NB4 (cell line): ENCODE measurements around the gene KLK8.
"Not testable (repeated sequence)": the region's sequence is repeated elsewhere in the genome, so short reads cannot be mapped to it uniquely, and the experiment has no call there.

Experiments
- DNase-seq: peaks from one replicate; pipeline ENCODE4 v3.0.0; 2010; ENCODE audit warnings: low read depth
- H3K4me3 ChIP-seq: one replicate; pipeline ENCODE4 v1.5.1; 2011; ENCODE audit warnings: mild to moderate bottlenecking, low read depth, low read length, moderate library complexity
- MYC ChIP-seq: IDR thresholded peaks from 2 replicates; pipeline ENCODE4 v1.6.1; 2011; ENCODE audit warnings: low read depth, low read length
- POLR2A ChIP-seq: IDR thresholded peaks from 2 replicates; pipeline ENCODE4 v1.6.1; 2011; ENCODE audit warnings: mild to moderate bottlenecking; ENCODE audit not compliant: insufficient read length; ENCODE audit errors: extremely low read depth
- TF ChIP-seq, protein P1 (sequence below): IDR thresholded peaks from one replicate; pipeline ENCODE4 v1.5.1; 2012; ENCODE audit warnings: low read depth, low read length
- TF ChIP-seq, protein P2 (sequence below): IDR thresholded peaks from 2 replicates; pipeline ENCODE4 v1.6.1; 2011; ENCODE audit warnings: low read depth, low read length

The KLK8 gene

DNA sequence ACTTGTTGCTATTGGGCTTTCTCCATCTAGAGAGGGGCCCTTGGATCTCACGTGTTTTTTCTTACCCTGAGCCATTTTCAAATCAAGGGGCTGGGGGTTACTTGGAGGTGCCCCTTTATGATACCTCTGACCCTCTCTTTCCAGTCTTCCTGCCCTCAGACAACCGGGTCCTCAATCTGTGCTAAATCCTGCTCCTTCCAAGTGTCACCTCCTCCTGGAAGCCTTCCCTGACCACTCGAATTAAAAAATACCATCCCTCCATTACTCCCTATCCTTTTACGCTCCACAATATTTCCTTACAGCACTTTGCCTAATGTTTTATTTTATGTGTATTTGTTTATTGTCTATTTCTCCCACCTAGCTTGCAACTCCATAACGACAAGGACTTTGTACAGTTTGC lies 3.3 kb downstream of the KLK8 start:
- no peak for TF ChIP-seq POLR2A
- H3K4me3 ChIP-seq: no peak overlapping the region
- no peak for DNase-seq

DNA sequence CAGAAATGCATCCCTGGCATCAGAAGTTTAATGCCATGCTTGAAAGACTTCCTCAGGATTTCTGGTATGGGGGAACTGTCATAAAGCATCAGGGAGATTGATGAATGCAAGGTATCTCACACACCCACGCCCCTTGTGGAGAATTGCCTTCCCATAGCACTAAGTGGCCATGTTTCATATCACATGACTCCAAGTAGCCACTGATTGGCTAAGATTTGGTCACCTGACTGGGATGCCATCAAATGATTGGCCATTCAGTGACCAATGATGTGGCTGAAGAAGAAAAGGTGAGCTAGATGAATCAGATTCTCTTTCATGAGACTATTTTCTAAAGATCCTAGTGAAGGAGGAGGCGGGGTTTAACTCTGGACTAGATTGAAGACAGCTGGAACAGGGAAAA lies 7.3 kb downstream of the KLK8 start:
- H3K4me3 ChIP-seq: no peak overlapping the region
- peak; percentile 22 for DNase-seq
- TF ChIP-seq, protein P1, sequence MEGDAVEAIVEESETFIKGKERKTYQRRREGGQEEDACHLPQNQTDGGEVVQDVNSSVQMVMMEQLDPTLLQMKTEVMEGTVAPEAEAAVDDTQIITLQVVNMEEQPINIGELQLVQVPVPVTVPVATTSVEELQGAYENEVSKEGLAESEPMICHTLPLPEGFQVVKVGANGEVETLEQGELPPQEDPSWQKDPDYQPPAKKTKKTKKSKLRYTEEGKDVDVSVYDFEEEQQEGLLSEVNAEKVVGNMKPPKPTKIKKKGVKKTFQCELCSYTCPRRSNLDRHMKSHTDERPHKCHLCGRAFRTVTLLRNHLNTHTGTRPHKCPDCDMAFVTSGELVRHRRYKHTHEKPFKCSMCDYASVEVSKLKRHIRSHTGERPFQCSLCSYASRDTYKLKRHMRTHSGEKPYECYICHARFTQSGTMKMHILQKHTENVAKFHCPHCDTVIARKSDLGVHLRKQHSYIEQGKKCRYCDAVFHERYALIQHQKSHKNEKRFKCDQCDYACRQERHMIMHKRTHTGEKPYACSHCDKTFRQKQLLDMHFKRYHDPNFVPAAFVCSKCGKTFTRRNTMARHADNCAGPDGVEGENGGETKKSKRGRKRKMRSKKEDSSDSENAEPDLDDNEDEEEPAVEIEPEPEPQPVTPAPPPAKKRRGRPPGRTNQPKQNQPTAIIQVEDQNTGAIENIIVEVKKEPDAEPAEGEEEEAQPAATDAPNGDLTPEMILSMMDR: no peak
- TF ChIP-seq, protein P2, sequence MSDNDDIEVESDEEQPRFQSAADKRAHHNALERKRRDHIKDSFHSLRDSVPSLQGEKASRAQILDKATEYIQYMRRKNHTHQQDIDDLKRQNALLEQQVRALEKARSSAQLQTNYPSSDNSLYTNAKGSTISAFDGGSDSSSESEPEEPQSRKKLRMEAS: no peak
- TF ChIP-seq MYC (no peak), POLR2A (no peak)

DNA sequence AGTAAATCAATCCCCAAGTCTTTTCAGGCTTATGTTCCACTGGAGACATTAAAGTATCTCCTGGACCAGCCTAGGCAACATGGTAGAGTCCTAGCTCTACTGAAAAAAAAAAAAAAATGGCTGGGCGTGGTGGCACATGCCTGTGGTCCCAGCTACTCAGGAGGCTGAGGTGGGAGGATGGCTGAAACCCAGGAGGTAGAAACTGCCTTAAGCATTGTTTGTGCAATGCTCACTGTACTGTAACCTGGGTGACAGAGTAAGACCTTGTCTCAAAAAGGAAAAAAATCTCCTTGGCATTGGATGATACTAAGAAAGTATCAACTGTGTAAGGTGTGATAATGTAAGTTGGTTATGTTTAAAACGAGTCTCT lies 8.8 kb downstream of the KLK8 start:
- no peak overlapping the region for H3K4me3 ChIP-seq
- TF ChIP-seq, protein P1: no peak
- no peak for TF ChIP-seq MYC
- TF ChIP-seq, protein P2: no peak
- TF ChIP-seq POLR2A: no peak
- no peak for DNase-seq

DNA sequence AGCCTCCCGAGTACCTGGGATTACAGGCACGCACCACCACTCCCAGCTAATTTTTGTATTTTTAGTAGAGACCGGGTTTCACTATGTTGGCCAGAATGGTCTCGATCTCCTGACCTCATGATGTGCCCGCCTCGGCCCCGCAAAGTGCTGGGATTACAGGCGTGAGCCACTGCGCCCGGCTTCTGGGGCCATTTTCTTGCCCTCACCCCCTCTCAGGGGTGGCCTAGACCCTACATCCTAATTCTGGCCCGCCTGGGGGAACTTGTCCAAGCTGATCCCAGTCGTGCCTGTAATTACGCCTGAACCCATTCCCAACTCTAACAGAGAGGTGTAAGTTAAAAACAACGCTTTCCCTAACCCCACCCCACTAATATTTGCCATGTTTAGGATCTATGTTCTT lies 17.0 kb downstream of the KLK8 start:
- not testable (repeated sequence) for DNase-seq, H3K4me3 ChIP-seq

DNA sequence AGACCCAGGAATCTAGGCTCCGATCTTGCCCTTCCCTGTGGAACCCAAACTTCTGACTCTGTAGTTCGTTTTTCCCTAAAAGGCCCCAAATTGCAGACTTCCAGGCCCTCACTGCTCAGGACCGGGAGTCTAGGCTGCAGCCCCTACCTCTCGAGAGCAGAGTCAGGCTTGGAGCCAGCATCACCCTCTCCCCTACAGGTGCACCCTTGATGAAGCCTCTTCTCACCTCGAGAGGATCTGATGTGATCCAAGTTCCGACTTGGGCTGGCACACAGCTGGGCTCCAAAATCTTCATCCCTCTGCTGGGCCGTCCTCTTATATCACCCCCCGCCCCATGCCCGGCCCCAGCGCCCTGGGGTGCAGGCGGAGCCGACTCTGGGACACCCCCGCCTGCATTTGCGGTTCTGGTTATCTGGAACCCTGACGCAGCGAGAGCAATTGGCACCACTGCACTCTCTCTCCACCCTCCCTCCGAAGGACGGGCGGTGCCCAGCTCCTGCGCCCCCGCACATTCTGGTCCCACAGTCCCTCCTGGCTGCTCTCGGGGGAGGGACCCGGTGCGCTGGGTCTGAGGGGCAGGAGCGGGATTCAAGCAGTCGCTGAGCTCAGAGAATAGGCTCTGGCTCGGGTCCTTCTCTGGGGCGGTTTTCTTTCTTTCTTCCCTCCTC lies 17.6 kb downstream of the KLK8 start, which contains the start of gene KLK7:
KLK7 (minus strand) TSS at position 293 of the 668 bp plus-strand sequence. CDS start 1,518 bp downstream, outside the sequence.
- H3K4me3 ChIP-seq: no peak within 1 kb of the TSS
- DNase-seq: no peak
- TF ChIP-seq MYC: no peak
- TF ChIP-seq, protein P2: no peak
- TF ChIP-seq, protein P1: no peak
- TF ChIP-seq POLR2A: no peak

DNA sequence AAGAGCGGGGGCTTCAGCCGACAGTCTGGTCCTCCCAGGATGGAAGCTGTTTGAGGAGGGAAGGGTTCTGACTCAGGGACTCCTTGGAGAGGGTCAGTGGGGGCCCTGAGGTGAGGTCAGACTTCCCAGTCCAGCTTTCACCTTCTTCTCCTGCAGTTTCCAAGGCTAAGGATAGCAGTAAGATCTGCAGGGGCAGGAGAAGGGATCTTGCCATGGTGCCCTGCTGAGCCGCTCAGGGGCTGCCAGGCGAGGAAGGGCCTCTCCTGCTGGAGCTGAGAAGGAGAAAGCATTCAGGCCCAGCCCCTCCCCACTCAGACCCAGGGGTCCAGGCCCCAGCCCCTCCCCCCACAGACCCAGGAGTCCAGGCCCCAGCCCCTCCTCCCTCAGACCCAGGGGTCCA lies 19.2 kb downstream of the KLK8 start:
- no peak overlapping the region for H3K4me3 ChIP-seq
- DNase-seq: no peak
- no peak for TF ChIP-seq MYC
- TF ChIP-seq, protein P2: no peak
- TF ChIP-seq POLR2A: no peak
- TF ChIP-seq, protein P1: no peak

DNA sequence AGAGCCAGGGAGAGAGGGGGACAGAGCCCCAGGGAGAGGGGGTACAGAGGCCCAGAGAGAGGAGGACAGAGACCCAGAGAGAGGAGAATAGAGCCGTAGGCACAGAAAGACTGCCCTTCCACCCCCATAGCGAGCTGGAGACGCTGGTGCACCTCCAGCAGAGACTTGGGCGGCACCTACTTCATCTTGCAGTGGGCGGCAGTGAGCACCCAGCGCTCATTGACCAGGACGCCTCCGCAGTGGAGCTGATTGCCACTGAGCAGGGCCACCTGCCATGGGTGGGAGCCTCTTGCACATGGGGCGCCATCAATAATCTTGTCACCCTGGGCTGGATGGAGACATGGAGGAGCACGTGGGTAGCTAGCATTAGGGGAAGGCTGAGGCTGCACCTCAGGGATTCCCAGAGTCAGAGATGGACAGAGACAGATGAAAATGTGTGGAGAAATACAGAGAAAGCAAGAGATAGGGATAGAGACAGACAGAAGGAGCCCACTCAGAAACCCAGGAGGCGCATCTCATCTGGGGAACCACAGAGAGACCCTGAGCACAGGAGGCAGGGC lies 19.7 kb downstream of the KLK8 start:
- H3K4me3 ChIP-seq: no peak overlapping the region
- DNase-seq: no peak
- TF ChIP-seq, protein P1: no peak
- TF ChIP-seq, protein P2: no peak
- TF ChIP-seq MYC: no peak
- TF ChIP-seq POLR2A: no peak
